H9 (cell line): ENCODE results near the gene NOTCH1. TPM values are rescaled to one million over a fixed set of nuclear protein-coding genes. Genes with fewer than 3 reads are reported as not detected.

Experiments
- DNase-seq: peaks from one replicate; pipeline ENCODE4 v3.0.0-alpha.2; 2017
- H2AFZ ChIP-seq: one replicate; pipeline ENCODE4 v1.6.1; 2013; ENCODE audit warnings: mild to moderate bottlenecking, low read length, control low read depth, moderate library complexity
- H2AK5ac ChIP-seq: 2 replicates; pipeline ENCODE4 v1.6.1; 2013; ENCODE audit warnings: low read length, control low read depth, mixed read lengths; ENCODE audit not compliant: insufficient read length
- H2BK120ac ChIP-seq: one replicate; pipeline ENCODE4 v1.6.1; 2013; ENCODE audit warnings: low read depth, mild to moderate bottlenecking, low read length, control low read depth, inconsistent platforms; ENCODE audit not compliant: poor library complexity, severe bottlenecking
- H2BK12ac ChIP-seq: 2 replicates; pipeline ENCODE4 v1.6.1; 2013; ENCODE audit warnings: low read length, control low read depth, mixed read lengths, low read depth; ENCODE audit not compliant: insufficient read length
- H2BK15ac ChIP-seq: 2 replicates; pipeline ENCODE4 v1.6.1; 2013; ENCODE audit warnings: low read depth, low read length, control low read depth
- H2BK20ac ChIP-seq: one replicate; pipeline ENCODE4 v1.6.1; 2013; ENCODE audit warnings: low read depth, mild to moderate bottlenecking, low read length, control low read depth, inconsistent platforms; ENCODE audit not compliant: poor library complexity, severe bottlenecking
- H2BK5ac ChIP-seq: 2 replicates; pipeline ENCODE4 v1.6.1; 2013; ENCODE audit warnings: low read length, control low read depth, mixed read lengths; ENCODE audit not compliant: insufficient read length
- H3K14ac ChIP-seq: 2 replicates; pipeline ENCODE4 v1.6.1; 2013; ENCODE audit warnings: low read length, control low read depth; ENCODE audit not compliant: insufficient read depth
- H3K18ac ChIP-seq: 2 replicates; pipeline ENCODE4 v1.6.1; 2013; ENCODE audit warnings: low read depth, mild to moderate bottlenecking, mixed read lengths, low read length, control low read depth; ENCODE audit not compliant: insufficient read length
- H3K23ac ChIP-seq: 2 replicates; pipeline ENCODE4 v1.6.1; 2013; ENCODE audit warnings: low read length, control low read depth, mixed read lengths, low read depth; ENCODE audit not compliant: insufficient read length
- H3K23me2 ChIP-seq: 2 replicates; pipeline ENCODE4 v1.6.1; 2013; ENCODE audit warnings: low read depth, mild to moderate bottlenecking, mixed read lengths, low read length, control low read depth; ENCODE audit not compliant: insufficient read length, poor library complexity, severe bottlenecking
- H3K27ac ChIP-seq: 2 replicates; pipeline ENCODE4 v1.5.1; 2013; ENCODE audit warnings: low read length, control low read depth, mixed read lengths, low read depth; ENCODE audit not compliant: insufficient read length
- H3K27me3 ChIP-seq: 2 replicates; pipeline ENCODE4 v1.6.1; 2013; ENCODE audit warnings: low read length, control low read depth, inconsistent platforms; ENCODE audit not compliant: insufficient read depth
- H3K4ac ChIP-seq: 2 replicates; pipeline ENCODE4 v1.6.1; 2013; ENCODE audit warnings: low read depth, mild to moderate bottlenecking, control low read depth, inconsistent platforms, low read length, moderate library complexity
- H3K4me1 ChIP-seq: 2 replicates; pipeline ENCODE4 v1.6.1; 2013; ENCODE audit warnings: low read length, control low read depth, inconsistent platforms; ENCODE audit not compliant: insufficient read depth
- H3K4me2 ChIP-seq: 2 replicates; pipeline ENCODE4 v1.6.1; 2013; ENCODE audit warnings: low read length, control low read depth, mixed read lengths; ENCODE audit not compliant: insufficient read length, insufficient read depth
- H3K56ac ChIP-seq: 2 replicates; pipeline ENCODE4 v1.6.1; 2013; ENCODE audit warnings: low read depth, mild to moderate bottlenecking, mixed read lengths, low read length, control low read depth; ENCODE audit not compliant: insufficient read length
- H3K79me1 ChIP-seq: 2 replicates; pipeline ENCODE4 v1.6.1; 2013; ENCODE audit warnings: low read depth, mild to moderate bottlenecking, moderate library complexity, low read length, control low read depth, inconsistent platforms; ENCODE audit not compliant: insufficient read depth, poor library complexity, severe bottlenecking
- H3K79me2 ChIP-seq: 2 replicates; pipeline ENCODE4 v1.6.1; 2013; ENCODE audit warnings: low read length, control low read depth, inconsistent platforms; ENCODE audit not compliant: insufficient read depth
- H3K9ac ChIP-seq: 2 replicates; pipeline ENCODE4 v1.6.1; 2013; ENCODE audit warnings: low read length, control low read depth, mixed read lengths; ENCODE audit not compliant: insufficient read length; ENCODE audit errors: extremely low read depth
- H3K9me3 ChIP-seq: one replicate; pipeline ENCODE4 v1.6.1; 2013; ENCODE audit warnings: low read depth, low read length, inconsistent platforms; ENCODE audit not compliant: control insufficient read depth
- H3T11ph ChIP-seq: one replicate; pipeline ENCODE4 v1.6.1; 2013; ENCODE audit warnings: mild to moderate bottlenecking, low read length, control low read depth, inconsistent platforms
- H4K20me1 ChIP-seq: one replicate; pipeline ENCODE4 v1.6.1; 2013; ENCODE audit not compliant: control insufficient read depth, insufficient read length, insufficient read depth
- H4K5ac ChIP-seq: 2 replicates; pipeline ENCODE4 v1.6.1; 2013; ENCODE audit warnings: low read depth, mild to moderate bottlenecking, mixed read lengths, low read length, control low read depth; ENCODE audit not compliant: insufficient read length
- H4K8ac ChIP-seq: replicated peaks from 2 replicates; pipeline ENCODE4 v1.6.1; 2013; ENCODE audit warnings: low read length, control low read depth, mixed read lengths, low read depth; ENCODE audit not compliant: insufficient read length
- H4K91ac ChIP-seq: 2 replicates; pipeline ENCODE4 v1.6.1; 2013; ENCODE audit warnings: low read depth, mild to moderate bottlenecking, moderate library complexity, mixed read lengths, low read length, control low read depth; ENCODE audit not compliant: insufficient read length
- H3K27ac Mint-ChIP-seq, 3 experiments: 2 replicates in 2 of 3; 3 replicates in 1 of 3; pipeline ENCODE4 v1.8.0; 2020 to 2021; ENCODE audit warnings: mixed read lengths in 3 of 3, mild to moderate bottlenecking in 1 of 3, moderate library complexity in 1 of 3
- H3K27me3 Mint-ChIP-seq: 2 replicates; pipeline ENCODE4 v1.8.0; 2021; ENCODE audit warnings: low read depth, mild to moderate bottlenecking, moderate library complexity, mixed read lengths
- H3K36me3 Mint-ChIP-seq, 3 experiments: 2 replicates in 2 of 3; 3 replicates in 1 of 3; pipeline ENCODE4 v1.8.0; 2020 to 2021; ENCODE audit warnings: low read depth in 3 of 3, mixed read lengths in 3 of 3; ENCODE audit not compliant: insufficient read depth in 1 of 3
- H3K4me1 Mint-ChIP-seq, 2 experiments: 2 replicates each; pipeline ENCODE4 v1.8.0; 2020; ENCODE audit warnings: mixed read lengths in 2 of 2
- H3K4me3 Mint-ChIP-seq, 2 experiments: 2 replicates in 1 of 2; 3 replicates in 1 of 2; pipeline ENCODE4 v1.8.0; 2020 to 2021; ENCODE audit warnings: mild to moderate bottlenecking in 2 of 2, mixed read lengths in 2 of 2, moderate library complexity in 1 of 2
- H3K9me3 Mint-ChIP-seq, 2 experiments: 2 replicates in 1 of 2; 3 replicates in 1 of 2; pipeline ENCODE4 v1.8.0; 2020; ENCODE audit warnings: mild to moderate bottlenecking in 2 of 2, mixed read lengths in 2 of 2, moderate library complexity in 1 of 2
- WGBS: extraction: QIAGEN DNeasy Blood & Tissue Kit; methylation state at CpG from one replicate; pipeline ENCODE4 v1.1.7; 2013; ENCODE audit warnings: missing lambda C conversion rate, low lambda C conversion rate, mixed read lengths; ENCODE audit not compliant: insufficient read length; ENCODE audit errors: extremely low coverage; 5-methylcytosine and 5-hydroxymethylcytosine counted together
- total RNA-seq: library from RNA; stranded (reverse); gene quantifications from 2 replicates; pipeline ENCODE4 v1.2.1, GENCODE V29; 2021
- TF ChIP-seq, protein P1 (sequence below): fragments of 200-600 bp; sonication (generic); conservative IDR thresholded peaks from 3 replicates; pipeline ENCODE4 v1.8.0; 2021; ENCODE audit warnings: antibody characterized with exemption, mild to moderate bottlenecking

The NOTCH1 gene
- total RNA-seq, 1 experiment from 2014 or later = 71.6 TPM

GRCh38 chr9:136483589-136484152, 62.2 kb downstream of the NOTCH1 start:
- Histone ChIP-seq H2BK120ac (no peak overlapping the region), H2AFZ (no peak overlapping the region), H4K91ac (no peak overlapping the region), H3K79me1 (peaks cover 4% of the 10 kb centered on the region), H4K20me1 (peaks cover 2% of the 10 kb centered on the region), H3K79me2 (peaks cover 29% of the 10 kb centered on the region), H2BK20ac (no peak overlapping the region), H3K9ac (peak overlapping the region; percentile 75), H3K27me3 (no peaks in the 10 kb centered on the region), H3K23me2 (peaks cover 11% of the 10 kb centered on the region), H3K4me1 (peaks cover 3% of the 10 kb centered on the region; the same call in 1 of the 2 replicates), H3K18ac (peak overlapping the region; percentile 100), H3K4me2 (peak overlapping the region; percentile 92), H2AK5ac (no peak overlapping the region), H3K14ac (peak overlapping the region; percentile 96), H3K23ac (no peak overlapping the region), H3K4ac (no peak overlapping the region; the same call in 1 of the 2 replicates), H2BK5ac (no peak overlapping the region), H3K9me3 (no peaks in the 10 kb centered on the region), H4K5ac (no peak overlapping the region), H2BK12ac (no peak overlapping the region), H2BK15ac (no peak overlapping the region), H3K56ac (no peak overlapping the region), H4K8ac (no peak overlapping the region), H3K27ac (peak overlapping the region; percentile 95), H3T11ph (no peak overlapping the region)
- Mint-ChIP-seq H3K4me1 (peaks cover 8 to 14% of the 10 kb centered on the region in 2 experiments), H3K27me3 (no peaks in the 10 kb centered on the region; the same call in 1 of the 2 replicates), H3K9me3 (no peaks in the 10 kb centered on the region; a peak in 1 of 5 replicates), H3K36me3 (peaks cover 6 to 11% (median 9%) of the 10 kb centered on the region in 3 experiments; a peak in 6 of 7 replicates), H3K27ac (peak overlapping the region; percentile 95 to 99 (median 97); a peak in 5 of 7 replicates), H3K4me3 (peak overlapping the region; percentile 93 to 96)
- DNase-seq = peak; percentile 91
- no CpG with 5 or more reads among the region's 63 CpGs for WGBS
- TF ChIP-seq, protein P1, sequence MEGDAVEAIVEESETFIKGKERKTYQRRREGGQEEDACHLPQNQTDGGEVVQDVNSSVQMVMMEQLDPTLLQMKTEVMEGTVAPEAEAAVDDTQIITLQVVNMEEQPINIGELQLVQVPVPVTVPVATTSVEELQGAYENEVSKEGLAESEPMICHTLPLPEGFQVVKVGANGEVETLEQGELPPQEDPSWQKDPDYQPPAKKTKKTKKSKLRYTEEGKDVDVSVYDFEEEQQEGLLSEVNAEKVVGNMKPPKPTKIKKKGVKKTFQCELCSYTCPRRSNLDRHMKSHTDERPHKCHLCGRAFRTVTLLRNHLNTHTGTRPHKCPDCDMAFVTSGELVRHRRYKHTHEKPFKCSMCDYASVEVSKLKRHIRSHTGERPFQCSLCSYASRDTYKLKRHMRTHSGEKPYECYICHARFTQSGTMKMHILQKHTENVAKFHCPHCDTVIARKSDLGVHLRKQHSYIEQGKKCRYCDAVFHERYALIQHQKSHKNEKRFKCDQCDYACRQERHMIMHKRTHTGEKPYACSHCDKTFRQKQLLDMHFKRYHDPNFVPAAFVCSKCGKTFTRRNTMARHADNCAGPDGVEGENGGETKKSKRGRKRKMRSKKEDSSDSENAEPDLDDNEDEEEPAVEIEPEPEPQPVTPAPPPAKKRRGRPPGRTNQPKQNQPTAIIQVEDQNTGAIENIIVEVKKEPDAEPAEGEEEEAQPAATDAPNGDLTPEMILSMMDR = no peak
